Measurements from ENCODE around the gene GRIK1. TPM values are rescaled to one million over a fixed set of nuclear protein-coding genes. Genes with fewer than 3 reads are reported as not detected.

Gene GRIK1
- polyA plus RNA-seq, 1 donor from 2014 or later = 8.7 TPM

DNA sequence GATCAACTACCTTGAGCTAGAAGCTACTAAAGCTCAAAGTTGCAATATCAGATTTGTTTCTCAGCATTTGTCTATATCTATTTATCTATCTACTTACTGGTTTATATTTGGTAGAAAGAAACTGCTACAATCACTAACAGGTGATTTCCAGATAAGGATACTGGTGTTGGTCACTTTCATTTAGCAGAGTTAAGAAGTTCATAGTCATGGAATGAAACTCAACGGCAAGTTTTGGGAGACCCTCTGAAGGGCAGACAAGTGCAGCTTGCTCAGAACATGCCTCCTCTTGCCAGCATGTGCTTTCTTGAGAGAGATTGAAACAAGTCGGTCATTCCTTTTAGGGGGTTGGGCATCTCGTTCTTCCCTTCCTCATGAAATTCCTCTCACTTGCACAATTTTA is 296.5 kb downstream of the GRIK1 start:
- Histone ChIP-seq H3F3A (ENCODE audit: insufficient read depth, low read length, poor library complexity, severe bottlenecking) (no peaks in the 10 kb centered on the region), H3K9ac (ENCODE audit: low read length) (no peak overlapping the region), H2AFZ (ENCODE audit: low read depth, low read length) (no peak overlapping the region), H3K27me3 (ENCODE audit: insufficient read depth, low read depth, low read length) (no peaks in the 10 kb centered on the region), H3K27ac (ENCODE audit: low read length) (no peak overlapping the region), H4K20me1 (ENCODE audit: insufficient read depth) (no peaks in the 10 kb centered on the region), H3K36me3 (ENCODE audit: insufficient read depth, low read length) (no peaks in the 10 kb centered on the region), H3K9me2 (ENCODE audit: insufficient read depth, low read length) (no peaks in the 10 kb centered on the region), H3K4me2 (ENCODE audit: low read length) (no peak overlapping the region), H3K79me2 (replicated peaks; ENCODE audit: insufficient read depth, low read length) (no peaks in the 10 kb centered on the region), H3K9me3 (ENCODE audit: low read length) (no peaks in the 10 kb centered on the region), H3K4me3 (ENCODE audit: low read length) (no peak overlapping the region)
- TF ChIP-seq, protein P1, sequence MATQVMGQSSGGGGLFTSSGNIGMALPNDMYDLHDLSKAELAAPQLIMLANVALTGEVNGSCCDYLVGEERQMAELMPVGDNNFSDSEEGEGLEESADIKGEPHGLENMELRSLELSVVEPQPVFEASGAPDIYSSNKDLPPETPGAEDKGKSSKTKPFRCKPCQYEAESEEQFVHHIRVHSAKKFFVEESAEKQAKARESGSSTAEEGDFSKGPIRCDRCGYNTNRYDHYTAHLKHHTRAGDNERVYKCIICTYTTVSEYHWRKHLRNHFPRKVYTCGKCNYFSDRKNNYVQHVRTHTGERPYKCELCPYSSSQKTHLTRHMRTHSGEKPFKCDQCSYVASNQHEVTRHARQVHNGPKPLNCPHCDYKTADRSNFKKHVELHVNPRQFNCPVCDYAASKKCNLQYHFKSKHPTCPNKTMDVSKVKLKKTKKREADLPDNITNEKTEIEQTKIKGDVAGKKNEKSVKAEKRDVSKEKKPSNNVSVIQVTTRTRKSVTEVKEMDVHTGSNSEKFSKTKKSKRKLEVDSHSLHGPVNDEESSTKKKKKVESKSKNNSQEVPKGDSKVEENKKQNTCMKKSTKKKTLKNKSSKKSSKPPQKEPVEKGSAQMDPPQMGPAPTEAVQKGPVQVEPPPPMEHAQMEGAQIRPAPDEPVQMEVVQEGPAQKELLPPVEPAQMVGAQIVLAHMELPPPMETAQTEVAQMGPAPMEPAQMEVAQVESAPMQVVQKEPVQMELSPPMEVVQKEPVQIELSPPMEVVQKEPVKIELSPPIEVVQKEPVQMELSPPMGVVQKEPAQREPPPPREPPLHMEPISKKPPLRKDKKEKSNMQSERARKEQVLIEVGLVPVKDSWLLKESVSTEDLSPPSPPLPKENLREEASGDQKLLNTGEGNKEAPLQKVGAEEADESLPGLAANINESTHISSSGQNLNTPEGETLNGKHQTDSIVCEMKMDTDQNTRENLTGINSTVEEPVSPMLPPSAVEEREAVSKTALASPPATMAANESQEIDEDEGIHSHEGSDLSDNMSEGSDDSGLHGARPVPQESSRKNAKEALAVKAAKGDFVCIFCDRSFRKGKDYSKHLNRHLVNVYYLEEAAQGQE (IDR thresholded peaks at IDR 0.05; ENCODE audit: borderline replicate concordance) = no peak
- TF ChIP-seq RAD21 (conservative IDR thresholded peaks at IDR 0.05) = no peak
- no peak for TF ChIP-seq SMC3 (conservative IDR thresholded peaks at IDR 0.05; ENCODE audit: poor library complexity)

DNA sequence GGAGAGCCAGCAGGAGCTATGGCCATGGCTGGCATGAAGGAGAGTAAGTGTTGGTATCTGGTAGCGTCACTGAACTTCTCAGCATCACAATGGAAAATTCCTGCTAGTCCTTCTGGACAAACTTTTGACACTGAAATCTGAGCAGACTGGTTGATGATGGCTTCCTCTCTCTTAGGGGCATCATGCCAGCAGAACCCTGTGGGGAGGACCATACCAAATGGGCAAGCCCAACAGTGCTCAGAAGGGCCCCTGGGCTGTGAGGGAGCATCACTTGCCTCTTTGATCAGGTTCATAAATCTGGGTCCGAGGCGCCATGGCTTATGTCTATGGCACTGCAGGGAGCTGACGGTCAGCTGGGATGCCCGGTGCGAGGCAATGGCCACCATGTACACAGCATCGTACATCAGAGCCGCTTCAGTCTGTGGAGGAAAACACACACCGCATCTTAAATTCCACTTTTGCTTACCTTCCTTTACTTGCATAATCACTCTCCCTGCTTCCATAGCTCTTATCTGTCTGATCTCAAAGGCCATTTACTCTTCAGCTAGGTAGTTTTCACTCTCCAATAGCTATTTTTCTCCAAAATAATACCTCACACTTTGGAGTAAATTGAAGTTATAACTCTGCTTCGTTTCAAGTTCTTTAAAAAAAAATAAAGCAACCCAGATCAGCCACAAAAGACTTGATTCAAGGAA is 297.1 kb downstream of the GRIK1 start:
- Histone ChIP-seq H3K27me3 (ENCODE audit: insufficient read depth, low read depth, low read length) (no peaks in the 10 kb centered on the region), H3K79me2 (replicated peaks; ENCODE audit: insufficient read depth, low read length) (no peaks in the 10 kb centered on the region), H3K9me3 (ENCODE audit: low read length) (no peaks in the 10 kb centered on the region), H3K9me2 (ENCODE audit: insufficient read depth, low read length) (no peaks in the 10 kb centered on the region), H2AFZ (ENCODE audit: low read depth, low read length) (no peak overlapping the region), H3F3A (ENCODE audit: insufficient read depth, low read length, poor library complexity, severe bottlenecking) (no peaks in the 10 kb centered on the region), H3K4me3 (ENCODE audit: low read length) (no peak overlapping the region), H3K9ac (ENCODE audit: low read length) (no peak overlapping the region), H3K4me2 (ENCODE audit: low read length) (no peak overlapping the region), H4K20me1 (ENCODE audit: insufficient read depth) (no peaks in the 10 kb centered on the region), H3K27ac (ENCODE audit: low read length) (no peak overlapping the region), H3K36me3 (ENCODE audit: insufficient read depth, low read length) (no peaks in the 10 kb centered on the region)
- TF ChIP-seq POLR2AphosphoS5 (IDR thresholded peaks at IDR 0.05) (no peak), RAD21 (conservative IDR thresholded peaks at IDR 0.05) (no peak), SMC3 (conservative IDR thresholded peaks at IDR 0.05; ENCODE audit: poor library complexity) (no peak)
- TF ChIP-seq, protein P1 (IDR thresholded peaks at IDR 0.05; ENCODE audit: borderline replicate concordance) = no peak
